CD4-positive, alpha-beta T cell (primary cell): Measurements from ENCODE around the gene ANTXR1. TPM values are rescaled to one million over a fixed set of nuclear protein-coding genes. Genes with fewer than 3 reads are reported as not detected.

ENCODE experiments used
- ATAC-seq: fragments of 200-7000 bp; cut with Tn5 transposase; one replicate; pipeline ENCODE4 v1.10.0; 2022; ENCODE audit warnings: mild to moderate bottlenecking; ENCODE audit not compliant: poor library complexity
- CTCF ChIA-PET: fragments of 350-600 bp; sonication (Branson Sonifier 250); formaldehyde crosslinking; loops from one replicate; lab custom pipeline; 2021; ENCODE audit warnings: antibody characterized with exemption, inconsistent platforms; lab: Charles Lee
- POLR2A ChIA-PET: fragments of 350-600 bp; sonication (Branson Sonifier 250); formaldehyde crosslinking; loops from one replicate; lab custom pipeline; 2021; ENCODE audit warnings: antibody characterized with exemption, inconsistent platforms; lab: Charles Lee
- DNase-seq, 14 experiments: peaks; one replicate each; pipeline ENCODE4 v3.0.0-alpha.2; 2013 to 2020; ENCODE audit warnings: mixed read lengths in 2 of 14
- H3K27ac ChIP-seq, 2 donors: one replicate each; pipeline versions ENCODE4 v1.5.1 to v1.7.0; 2013; ENCODE audit warnings: low read length in 2 of 2, low read depth in 1 of 2, mild to moderate bottlenecking in 1 of 2
- H3K27me3 ChIP-seq, 2 experiments: 1 replicate in 1 of 2; 2 replicates in 1 of 2; pipeline versions ENCODE4 v1.6.1 to v1.7.0; 2013; ENCODE audit warnings: low read length in 2 of 2, control low read depth in 1 of 2, mild to moderate bottlenecking in 1 of 2, moderate library complexity in 1 of 2; ENCODE audit not compliant: insufficient read depth in 2 of 2, control insufficient read depth in 1 of 2
- H3K36me3 ChIP-seq: one replicate; pipeline ENCODE4 v1.6.1; 2013; ENCODE audit warnings: low read length, control low read depth; ENCODE audit not compliant: insufficient read depth
- H3K4me1 ChIP-seq: one replicate; pipeline ENCODE4 v1.6.1; 2013; ENCODE audit warnings: low read length, control low read depth; ENCODE audit not compliant: insufficient read depth
- H3K4me3 ChIP-seq: one replicate; pipeline ENCODE4 v1.5.1; 2013; ENCODE audit warnings: mild to moderate bottlenecking, low read length, moderate library complexity
- H3K9me3 ChIP-seq, 2 experiments: 1 replicate in 1 of 2; 2 replicates in 1 of 2; pipeline versions ENCODE4 v1.6.1 to v1.7.0; 2013; ENCODE audit warnings: low read length in 2 of 2, mild to moderate bottlenecking in 2 of 2, control low read depth in 1 of 2, moderate library complexity in 1 of 2; ENCODE audit not compliant: control insufficient read depth in 1 of 2, insufficient read depth in 1 of 2
- H3K27ac Mint-ChIP-seq: one replicate; pipeline ENCODE4 v1.8.0; 2020; ENCODE audit warnings: mixed read lengths
- H3K27me3 Mint-ChIP-seq: one replicate; pipeline ENCODE4 v1.8.0; 2021; ENCODE audit warnings: mixed read lengths
- H3K36me3 Mint-ChIP-seq: one replicate; pipeline ENCODE4 v1.8.0; 2021; ENCODE audit warnings: low read depth, mixed read lengths
- H3K4me1 Mint-ChIP-seq: one replicate; pipeline ENCODE4 v1.8.0; 2021; ENCODE audit warnings: low read depth, mixed read lengths
- H3K4me3 Mint-ChIP-seq: one replicate; pipeline ENCODE4 v1.8.0; 2020; ENCODE audit warnings: mild to moderate bottlenecking, mixed read lengths
- H3K9me3 Mint-ChIP-seq: one replicate; pipeline ENCODE4 v1.8.0; 2020; ENCODE audit warnings: mixed read lengths
- CTCF ChIP-seq: fragments of 200-600 bp; IDR thresholded peaks from one replicate; pipeline ENCODE4 v1.8.0; 2022; ENCODE audit warnings: antibody characterized with exemption, mild to moderate bottlenecking
- intact Hi-C, 2 experiments: fragments of 100-400 bp; cut with DNase I in 1 of 2; cut with micrococcal nuclease in 1 of 2; formaldehyde crosslinking; loops; one replicate each; pipeline versions ENCODE4 v1.15.1 to v1.9.0; 2023 to 2025; cut with DNase I, micrococcal nuclease
- total RNA-seq, 174 experiments: library from RNA in 2 of 174; stranded (reverse) in 2 of 174; gene quantifications; one replicate each; pipeline ENCODE4 v1.2.3 and lab custom pipeline; 2021 to 2026

ANTXR1 gene
- total RNA-seq, 2 experiments from 2014 or later, result not detected

GRCh38 chr2:69237070-69237670 lies 224.2 kb downstream of the ANTXR1 start:
- POLR2A ChIA-PET, result no interaction called here
- intact Hi-C loops, result no loop called here
- CTCF ChIA-PET, result no interaction called here
- no peak for DNase-seq
- Mint-ChIP-seq H3K36me3 (no peaks in the 10 kb centered on the region), H3K9me3 (no peaks in the 10 kb centered on the region), H3K4me3 (no peak overlapping the region), H3K27me3 (no peaks in the 10 kb centered on the region), H3K4me1 (no peaks in the 10 kb centered on the region), H3K27ac (no peak overlapping the region)
- no peaks in the 10 kb centered on the region for H3K4me1 ChIP-seq
- H3K27me3 ChIP-seq, result peaks cover 0 to 4% of the 10 kb centered on the region in 2 experiments
- no peaks in the 10 kb centered on the region for H3K36me3 ChIP-seq
- no peak for ATAC-seq
- no peak overlapping the region for H3K4me3 ChIP-seq
- H3K9me3 ChIP-seq, result no peaks in the 10 kb centered on the region
- TF ChIP-seq CTCF, result no peak
- H3K27ac ChIP-seq, result no peak overlapping the region

- H3K4me1 Mint-ChIP-seq, result no peaks in the 10 kb centered on the region
- Histone ChIP-seq H3K36me3 (no peaks in the 10 kb centered on the region), H3K4me3 (no peak overlapping the region), H3K27me3 (peaks cover 0 to 4% of the 10 kb centered on the region in 2 experiments), H3K9me3 (no peaks in the 10 kb centered on the region), H3K4me1 (no peaks in the 10 kb centered on the region), H3K27ac (no peak overlapping the region)
- TF ChIP-seq CTCF, result no peak
- no peaks in the 10 kb centered on the region for H3K9me3 Mint-ChIP-seq
- ATAC-seq (no peak), DNase-seq (no peak)
- H3K36me3 Mint-ChIP-seq, result no peaks in the 10 kb centered on the region
- intact Hi-C loops, result no loop called here
- CTCF ChIA-PET, result no interaction called here
- H3K27ac Mint-ChIP-seq, result no peak overlapping the region
- no peaks in the 10 kb centered on the region for H3K27me3 Mint-ChIP-seq
- POLR2A ChIA-PET, result no interaction called here
- no peak overlapping the region for H3K4me3 Mint-ChIP-seq
Measured at GRCh38 chr2:69238449-69239031, 225.6 kb downstream of the ANTXR1 start.

DNA sequence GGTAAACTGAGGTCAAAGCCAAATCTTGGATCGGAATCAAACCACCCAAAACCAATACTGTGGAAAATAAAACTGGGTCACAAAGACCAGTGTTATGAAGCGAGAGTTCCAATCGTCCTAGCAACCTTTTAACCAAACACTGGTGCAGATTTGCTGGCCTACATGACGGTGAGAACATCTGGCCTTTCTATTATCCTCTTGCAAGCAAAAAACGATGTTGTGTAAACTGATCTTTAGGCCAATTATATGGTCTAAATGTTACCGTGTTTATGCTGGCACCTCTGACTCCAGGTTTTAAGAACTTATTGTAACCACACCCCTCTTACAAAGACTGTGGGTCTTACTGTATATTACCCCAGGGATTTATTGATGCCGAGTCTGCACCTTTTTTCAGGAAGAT lies 228.1 kb downstream of the ANTXR1 start:
- no peak overlapping the region for H3K27ac Mint-ChIP-seq
- intact Hi-C loops, result no loop called here
- CTCF ChIA-PET, result no interaction called here

More for the DNA sequence above, 228.1 kb downstream of the ANTXR1 start:
- Mint-ChIP-seq H3K9me3 (no peaks in the 10 kb centered on the region), H3K4me1 (no peaks in the 10 kb centered on the region), H3K36me3 (no peaks in the 10 kb centered on the region), H3K4me3 (no peak overlapping the region), H3K27me3 (peaks cover 4% of the 10 kb centered on the region)
- ATAC-seq, result no peak
- TF ChIP-seq CTCF, result no peak
- no peak overlapping the region for H3K4me3 ChIP-seq
- POLR2A ChIA-PET, result no interaction called here
- H3K4me1 ChIP-seq, result no peaks in the 10 kb centered on the region
- DNase-seq, result no peak
- peaks cover 0 to 4% of the 10 kb centered on the region in 2 experiments for H3K27me3 ChIP-seq
- H3K27ac ChIP-seq, result no peak overlapping the region
- H3K36me3 ChIP-seq, result no peaks in the 10 kb centered on the region
- no peaks in the 10 kb centered on the region for H3K9me3 ChIP-seq
